CD14-positive monocyte (primary cell): Measurements from ENCODE around the gene DLD. TPM values are rescaled to one million over a fixed set of nuclear protein-coding genes. Genes with fewer than 3 reads are reported as not detected.
A peak's percentile ranks its signal among the peaks of the same experiment; 100 is the strongest.

Experiments
- DNase-seq, 3 donors: peaks; one replicate each; pipeline ENCODE4 v3.0.0-alpha.2; 2011 to 2022
- H2AFZ ChIP-seq: 2 replicates; pipeline ENCODE4 v1.6.0; 2012; ENCODE audit warnings: mild to moderate bottlenecking, low read depth, low read length, inconsistent platforms; ENCODE audit not compliant: insufficient read depth, poor library complexity, severe bottlenecking
- H3K27ac ChIP-seq, 2 donors: 1 replicate in 1 of 2; 2 replicates in 1 of 2; pipeline ENCODE4 v1.5.1; 2012 to 2013; ENCODE audit warnings: low read length in 2 of 2, control low read depth in 1 of 2, inconsistent platforms in 1 of 2, low read depth in 1 of 2, mild to moderate bottlenecking in 1 of 2
- H3K27me3 ChIP-seq, 2 donors: one replicate each; pipeline versions ENCODE4 v1.6.0 to v1.6.1; 2011 to 2013; ENCODE audit warnings: low read length in 2 of 2; ENCODE audit not compliant: control insufficient read depth in 2 of 2, insufficient read depth in 2 of 2
- H3K36me3 ChIP-seq, 2 donors: replicated peaks in 1 of 2; 1 replicate in 1 of 2; 2 replicates in 1 of 2; pipeline versions ENCODE4 v1.5.1 to v1.6.1; 2012 to 2013; ENCODE audit warnings: low read length in 2 of 2, control low read depth in 1 of 2, inconsistent platforms in 1 of 2, mild to moderate bottlenecking in 1 of 2; ENCODE audit not compliant: insufficient read depth in 2 of 2, control insufficient read depth in 1 of 2
- H3K4me1 ChIP-seq, 2 donors: 1 replicate in 1 of 2; 2 replicates in 1 of 2; pipeline versions ENCODE4 v1.5.1 to v1.6.1; 2012 to 2013; ENCODE audit warnings: low read length in 2 of 2, control low read depth in 1 of 2, inconsistent platforms in 1 of 2, mild to moderate bottlenecking in 1 of 2, moderate library complexity in 1 of 2; ENCODE audit not compliant: insufficient read depth in 2 of 2, control insufficient read depth in 1 of 2
- H3K4me2 ChIP-seq: replicated peaks from 2 replicates; pipeline ENCODE3; 2012; ENCODE audit warnings: low read length, moderate library complexity, mild to moderate bottlenecking; ENCODE audit not compliant: poor library complexity, severe bottlenecking; ENCODE audit errors: extremely low read depth
- H3K4me3 ChIP-seq, 3 experiments: fragments of 200-600 bp in 1 of 3; sonication (generic) in 1 of 3; replicated peaks in 1 of 3; 1 replicate in 2 of 3; 2 replicates in 1 of 3; pipeline ENCODE4 v1.5.1; 2011 to 2013; ENCODE audit warnings: low read length in 3 of 3, mild to moderate bottlenecking in 3 of 3, control low read depth in 2 of 3, low read depth in 2 of 3, inconsistent platforms in 1 of 3, moderate library complexity in 1 of 3
- H3K79me2 ChIP-seq: 2 replicates; pipeline ENCODE4 v1.6.0; 2012; ENCODE audit warnings: mild to moderate bottlenecking, control low read depth, inconsistent platforms, low read length, moderate library complexity; ENCODE audit not compliant: insufficient read depth
- H3K9ac ChIP-seq: 2 replicates; pipeline ENCODE4 v1.6.0; 2017; ENCODE audit warnings: low read length, mild to moderate bottlenecking; ENCODE audit not compliant: insufficient read depth, poor library complexity, severe bottlenecking
- H3K9me3 ChIP-seq, 2 donors: replicated peaks in 1 of 2; 1 replicate in 1 of 2; 2 replicates in 1 of 2; pipeline versions ENCODE4 v1.5.1 to v1.6.1; 2012 to 2013; ENCODE audit warnings: low read length in 2 of 2, control low read depth in 1 of 2; ENCODE audit not compliant: control insufficient read depth in 1 of 2, insufficient read depth in 1 of 2
- H4K20me1 ChIP-seq: 2 replicates; pipeline ENCODE4 v1.6.0; 2012; ENCODE audit warnings: mild to moderate bottlenecking, low read length, control low read depth, moderate library complexity; ENCODE audit not compliant: insufficient read depth
- H3K27ac Mint-ChIP-seq, 7 donors: one replicate each; pipeline ENCODE4 v1.8.0; 2020; ENCODE audit warnings: mild to moderate bottlenecking in 7 of 7, mixed read lengths in 7 of 7, moderate library complexity in 6 of 7, inconsistent platforms in 2 of 7
- H3K27me3 Mint-ChIP-seq, 3 donors: one replicate each; pipeline ENCODE4 v1.8.0; 2021 to 2022; ENCODE audit warnings: low read depth in 3 of 3, mild to moderate bottlenecking in 3 of 3, mixed read lengths in 3 of 3, moderate library complexity in 3 of 3, inconsistent platforms in 1 of 3
- H3K36me3 Mint-ChIP-seq, 2 donors: one replicate each; pipeline ENCODE4 v1.8.0; 2020; ENCODE audit warnings: mixed read lengths in 2 of 2, inconsistent platforms in 1 of 2, mild to moderate bottlenecking in 1 of 2
- H3K4me1 Mint-ChIP-seq: one replicate; pipeline ENCODE4 v1.8.0; 2020; ENCODE audit warnings: mild to moderate bottlenecking, mixed read lengths
- H3K4me3 Mint-ChIP-seq, 2 donors: one replicate each; pipeline ENCODE4 v1.8.0; 2020; ENCODE audit warnings: mild to moderate bottlenecking in 2 of 2, mixed read lengths in 2 of 2, moderate library complexity in 1 of 2
- H3K9me3 Mint-ChIP-seq, 7 donors: one replicate each; pipeline ENCODE4 v1.8.0; 2020 to 2022; ENCODE audit warnings: mixed read lengths in 7 of 7, mild to moderate bottlenecking in 6 of 7, moderate library complexity in 6 of 7, inconsistent platforms in 2 of 7
- CTCF ChIP-seq: fragments of 200-600 bp; IDR thresholded peaks from one replicate; pipeline ENCODE4 v1.8.0; 2022; ENCODE audit warnings: antibody characterized with exemption, mild to moderate bottlenecking
- WGBS: methylation state at CpG from one replicate; pipeline ENCODE4 v1.1.5; 2013; ENCODE audit warnings: missing lambda C conversion rate; ENCODE audit not compliant: insufficient coverage; 5-methylcytosine and 5-hydroxymethylcytosine counted together
- intact Hi-C, 2 donors: fragments of 100-400 bp; cut with micrococcal nuclease; formaldehyde crosslinking; loops; one replicate each; pipeline versions ENCODE4 v1.15.0 to v1.15.1; 2023
- polyA plus RNA-seq, 3 donors: library from polyadenylated mRNA; depleted of rRNA in 1 of 3; unstranded in 2 of 3; stranded (reverse) in 1 of 3; fragments of 300-500 nt in 2 of 3; fragments of >200 nt in 1 of 3; fragmentation: Illumina TruSeq in 2 of 3; gene quantifications; 1 replicate in 2 of 3; 2 replicates in 1 of 3; pipeline ENCODE4 v1.2.3, GENCODE V29; 2012 to 2021

DLD gene
- polyA plus RNA-seq, 3 donors, result 54.5 to 73.6 (median 70.1) TPM

GRCh38 chr7:107874111-107874510, 16.9 kb upstream of the DLD start:
- H3K4me1 ChIP-seq, result peaks cover 18 to 25% of the 10 kb centered on the region in 2 donors
- Mint-ChIP-seq H3K4me1 (peaks cover 23% of the 10 kb centered on the region), H3K27me3 (peaks cover 0 to 5% (median 0%) of the 10 kb centered on the region in 3 donors), H3K27ac (no peak overlapping the region), H3K4me3 (no peak overlapping the region), H3K9me3 (no peaks in the 10 kb centered on the region), H3K36me3 (no peaks in the 10 kb centered on the region)
- H3K27ac ChIP-seq, result no peak overlapping the region
- no peaks in the 10 kb centered on the region for H3K27me3 ChIP-seq
- WGBS, result no CpG with 5 or more reads among the region's 2 CpGs
- no peak overlapping the region for H3K4me3 ChIP-seq
- DNase-seq, result no peak
- H3K9ac ChIP-seq, result no peak overlapping the region
- no peak overlapping the region for H3K4me2 ChIP-seq
- H3K9me3 ChIP-seq, result no peaks in the 10 kb centered on the region
- H2AFZ ChIP-seq, result no peak overlapping the region
- no peaks in the 10 kb centered on the region for H3K79me2 ChIP-seq
- intact Hi-C loops, result loop anchor here (10.0 kb wide), 4 partner anchors 129 to 669 kb away; partner anchors contain the start of gene CBLL1 (in 1 of the 2)
- H4K20me1 ChIP-seq, result no peaks in the 10 kb centered on the region
- H3K36me3 ChIP-seq, result no peaks in the 10 kb centered on the region
- no peak for TF ChIP-seq CTCF

- Mint-ChIP-seq H3K4me1 (peaks cover 27% of the 10 kb centered on the region), H3K4me3 (no peak overlapping the region), H3K36me3 (no peaks in the 10 kb centered on the region), H3K27ac (peak overlapping the region in 2 of 7 donors; percentile 26 to 79), H3K9me3 (no peaks in the 10 kb centered on the region), H3K27me3 (peaks cover 0 to 5% (median 0%) of the 10 kb centered on the region in 3 donors)
- no peaks in the 10 kb centered on the region for H3K36me3 ChIP-seq
- peak overlapping the region in 1 of 2 donors; percentile 67 for H3K27ac ChIP-seq
- H4K20me1 ChIP-seq, result no peaks in the 10 kb centered on the region
- H3K27me3 ChIP-seq, result no peaks in the 10 kb centered on the region
- peak overlapping the region; percentile 55 for H3K4me2 ChIP-seq
- no peaks in the 10 kb centered on the region for H3K79me2 ChIP-seq
- DNase-seq, result peak; percentile 33 to 68 (median 60)
- H3K9ac ChIP-seq, result no peak overlapping the region
- intact Hi-C loops, result loop anchor here (10.0 kb wide), 4 partner anchors 130 to 670 kb away; partner anchors contain the start of gene CBLL1 (in 1 of the 2)
- TF ChIP-seq CTCF, result peak; percentile 84
- H3K9me3 ChIP-seq, result no peaks in the 10 kb centered on the region
- peak overlapping the region in 1 of 3 experiments; percentile 51 for H3K4me3 ChIP-seq
- peaks cover 18 to 25% of the 10 kb centered on the region in 2 donors for H3K4me1 ChIP-seq
- 0% methylated on average over 2 of the region's 6 CpGs for WGBS
- no peak overlapping the region for H2AFZ ChIP-seq
Observed at GRCh38 chr7:107874605-107875446, 16.2 kb upstream of the DLD start.
